HepG2 (cell line): ENCODE results near the gene CKMT2. TPM values are rescaled to one million over a fixed set of nuclear protein-coding genes. Genes with fewer than 3 reads are reported as not detected.
A peak's percentile ranks its signal among the peaks of the same experiment; 100 is the strongest.

Experiments used
- HES4 ChIP-seq: sonication (generic); formaldehyde crosslinking; IDR thresholded peaks from 2 replicates; pipeline ENCODE4 v1.9.0; 2021; ENCODE audit warnings: mild to moderate bottlenecking, missing genetic modification reagents, borderline replicate concordance
- NCOA5 ChIP-seq: sonication (generic); formaldehyde crosslinking; IDR thresholded peaks from 2 replicates; pipeline ENCODE4 v1.4.0; 2020; ENCODE audit warnings: missing genetic modification reagents
- POLR2G ChIP-seq: fragments of 200-400 bp; formaldehyde crosslinking; IDR thresholded peaks from 2 replicates; pipeline ENCODE4 v1.6.1; 2018; ENCODE audit warnings: mild to moderate bottlenecking, low read depth, low read length, moderate library complexity
- SRF ChIP-seq: IDR thresholded peaks from 2 replicates; pipeline ENCODE4 v1.6.1; 2011; ENCODE audit warnings: mild to moderate bottlenecking, low read depth, low read length, moderate library complexity
- TOPORS ChIP-seq: sonication (generic); formaldehyde crosslinking; IDR thresholded peaks from 2 replicates; pipeline ENCODE4 v1.8.0; 2023; ENCODE audit warnings: mild to moderate bottlenecking, missing genetic modification reagents
- ZFP36L1 ChIP-seq: sonication (generic); formaldehyde crosslinking; IDR thresholded peaks from 2 replicates; pipeline ENCODE4 v1.8.0; 2022; ENCODE audit warnings: mild to moderate bottlenecking, missing genetic modification reagents, moderate library complexity
- ZMYM3 ChIP-seq: sonication (generic); formaldehyde crosslinking; IDR thresholded peaks from 2 replicates; pipeline ENCODE4 v1.5.1; 2020; ENCODE audit warnings: mild to moderate bottlenecking, missing genetic modification reagents
- ZNF124 ChIP-seq: sonication (generic); formaldehyde crosslinking; IDR thresholded peaks from 2 replicates; pipeline ENCODE4 v1.4.0; 2020; ENCODE audit warnings: missing genetic modification reagents
- ZNF672 ChIP-seq: sonication (generic); formaldehyde crosslinking; IDR thresholded peaks from 2 replicates; pipeline ENCODE4 v1.8.1; 2022; ENCODE audit warnings: missing genetic modification reagents
- ZNF703 ChIP-seq: sonication (generic); formaldehyde crosslinking; IDR thresholded peaks from 2 replicates; pipeline ENCODE4 v1.5.1; 2020; ENCODE audit warnings: missing genetic modification reagents, mild to moderate bottlenecking, moderate library complexity, borderline replicate concordance
- ZNF768 ChIP-seq: sonication (generic); formaldehyde crosslinking; IDR thresholded peaks from 2 replicates; pipeline ENCODE4 v1.4.0; 2020; ENCODE audit warnings: missing genetic modification reagents
- ZSCAN25 ChIP-seq: sonication (generic); formaldehyde crosslinking; IDR thresholded peaks from 2 replicates; pipeline ENCODE4 v1.8.0; 2022; ENCODE audit warnings: mild to moderate bottlenecking, missing genetic modification reagents
- polyA plus RNA-seq, 8 experiments: library from polyadenylated mRNA; depleted of rRNA in 3 of 8; stranded (reverse) in 7 of 8; unstranded in 1 of 8; fragments of >200 nt; fragmentation: Illumina TruSeq in 4 of 8; extraction: Trizol in 4 of 8; gene quantifications; 2 replicates each; pipeline versions ENCODE4 v1.2.1 to v1.2.3, GENCODE V29; 2011 to 2016; ENCODE audit warnings: low read depth in 4 of 8, missing spikeins in 1 of 8, mixed read lengths in 1 of 8; ENCODE audit not compliant: insufficient read depth in 1 of 8
- total RNA-seq, 5 experiments: library from RNA; depleted of rRNA; stranded (reverse); fragments of >200 nt; fragmentation: Illumina TruSeq; extraction: Trizol; gene quantifications; 2 replicates each; pipeline ENCODE4 v1.2.3, GENCODE V29; 2016; ENCODE audit warnings: low read depth in 1 of 5
- TF ChIP-seq, protein P1 (sequence below): sonication (generic); formaldehyde crosslinking; IDR thresholded peaks from 2 replicates; pipeline ENCODE4 v1.4.0; 2020; ENCODE audit warnings: missing genetic modification reagents
- TF ChIP-seq, protein P2 (sequence below), 2 experiments: sonication (generic) in 1 of 2; formaldehyde crosslinking in 1 of 2; IDR thresholded peaks; 2 replicates each; pipeline versions ENCODE4 v1.4.0 to v1.6.1; 2016 to 2020; ENCODE audit warnings: borderline replicate concordance in 1 of 2, low read depth in 1 of 2, mild to moderate bottlenecking in 1 of 2, missing genetic modification reagents in 1 of 2
- TF ChIP-seq, protein P3 (sequence below): sonication (generic); formaldehyde crosslinking; IDR thresholded peaks from 2 replicates; pipeline ENCODE4 v1.8.1; 2023; ENCODE audit warnings: mild to moderate bottlenecking, inconsistent platforms, moderate library complexity, missing genetic modification reagents, borderline replicate concordance

Gene CKMT2
- total and polyA plus RNA-seq, 2 of the 13 experiments (the other 11 are each of a cell fraction or from before 2014, with no cell fraction given), result 1.2 to 8.8 TPM

DNA sequence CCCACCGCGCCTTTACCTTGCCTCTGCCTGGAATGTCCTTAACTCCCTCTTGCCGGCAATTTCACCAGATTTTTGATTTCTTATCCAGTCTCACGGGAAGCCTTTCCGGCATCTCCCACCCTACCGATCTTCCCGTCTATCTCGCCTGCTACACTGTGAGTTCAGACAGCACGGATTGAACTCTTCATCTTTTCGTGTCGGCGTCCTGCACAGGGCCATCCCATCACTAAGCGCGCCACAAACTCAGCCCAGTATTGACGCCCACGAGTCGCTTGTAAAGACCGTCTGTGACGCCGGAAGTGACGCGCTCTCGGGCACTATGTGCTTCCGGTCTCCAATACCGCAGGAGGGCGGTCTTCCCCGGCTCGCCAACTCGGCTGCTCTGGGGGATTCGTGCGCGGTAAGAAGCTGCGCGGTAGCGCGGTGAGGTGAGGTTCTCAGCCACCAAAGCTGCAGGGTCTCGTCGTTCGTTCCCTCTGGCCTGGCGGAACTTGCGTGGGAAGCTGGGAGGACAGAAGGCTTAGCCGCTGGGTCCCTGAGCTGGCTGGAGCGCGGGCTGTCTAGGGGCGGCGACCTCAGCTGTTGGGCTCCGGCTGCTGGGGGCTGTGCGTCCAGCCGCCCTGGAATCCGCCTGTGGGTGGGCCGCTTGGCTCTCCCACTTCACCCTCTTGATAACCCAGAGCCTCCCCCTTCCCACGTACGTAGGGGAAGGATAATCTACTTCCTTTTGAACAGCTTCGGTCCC, 68.3 kb downstream of the CKMT2 start, which contains the start of gene ZCCHC9 (continued):
- TF ChIP-seq, protein P1, sequence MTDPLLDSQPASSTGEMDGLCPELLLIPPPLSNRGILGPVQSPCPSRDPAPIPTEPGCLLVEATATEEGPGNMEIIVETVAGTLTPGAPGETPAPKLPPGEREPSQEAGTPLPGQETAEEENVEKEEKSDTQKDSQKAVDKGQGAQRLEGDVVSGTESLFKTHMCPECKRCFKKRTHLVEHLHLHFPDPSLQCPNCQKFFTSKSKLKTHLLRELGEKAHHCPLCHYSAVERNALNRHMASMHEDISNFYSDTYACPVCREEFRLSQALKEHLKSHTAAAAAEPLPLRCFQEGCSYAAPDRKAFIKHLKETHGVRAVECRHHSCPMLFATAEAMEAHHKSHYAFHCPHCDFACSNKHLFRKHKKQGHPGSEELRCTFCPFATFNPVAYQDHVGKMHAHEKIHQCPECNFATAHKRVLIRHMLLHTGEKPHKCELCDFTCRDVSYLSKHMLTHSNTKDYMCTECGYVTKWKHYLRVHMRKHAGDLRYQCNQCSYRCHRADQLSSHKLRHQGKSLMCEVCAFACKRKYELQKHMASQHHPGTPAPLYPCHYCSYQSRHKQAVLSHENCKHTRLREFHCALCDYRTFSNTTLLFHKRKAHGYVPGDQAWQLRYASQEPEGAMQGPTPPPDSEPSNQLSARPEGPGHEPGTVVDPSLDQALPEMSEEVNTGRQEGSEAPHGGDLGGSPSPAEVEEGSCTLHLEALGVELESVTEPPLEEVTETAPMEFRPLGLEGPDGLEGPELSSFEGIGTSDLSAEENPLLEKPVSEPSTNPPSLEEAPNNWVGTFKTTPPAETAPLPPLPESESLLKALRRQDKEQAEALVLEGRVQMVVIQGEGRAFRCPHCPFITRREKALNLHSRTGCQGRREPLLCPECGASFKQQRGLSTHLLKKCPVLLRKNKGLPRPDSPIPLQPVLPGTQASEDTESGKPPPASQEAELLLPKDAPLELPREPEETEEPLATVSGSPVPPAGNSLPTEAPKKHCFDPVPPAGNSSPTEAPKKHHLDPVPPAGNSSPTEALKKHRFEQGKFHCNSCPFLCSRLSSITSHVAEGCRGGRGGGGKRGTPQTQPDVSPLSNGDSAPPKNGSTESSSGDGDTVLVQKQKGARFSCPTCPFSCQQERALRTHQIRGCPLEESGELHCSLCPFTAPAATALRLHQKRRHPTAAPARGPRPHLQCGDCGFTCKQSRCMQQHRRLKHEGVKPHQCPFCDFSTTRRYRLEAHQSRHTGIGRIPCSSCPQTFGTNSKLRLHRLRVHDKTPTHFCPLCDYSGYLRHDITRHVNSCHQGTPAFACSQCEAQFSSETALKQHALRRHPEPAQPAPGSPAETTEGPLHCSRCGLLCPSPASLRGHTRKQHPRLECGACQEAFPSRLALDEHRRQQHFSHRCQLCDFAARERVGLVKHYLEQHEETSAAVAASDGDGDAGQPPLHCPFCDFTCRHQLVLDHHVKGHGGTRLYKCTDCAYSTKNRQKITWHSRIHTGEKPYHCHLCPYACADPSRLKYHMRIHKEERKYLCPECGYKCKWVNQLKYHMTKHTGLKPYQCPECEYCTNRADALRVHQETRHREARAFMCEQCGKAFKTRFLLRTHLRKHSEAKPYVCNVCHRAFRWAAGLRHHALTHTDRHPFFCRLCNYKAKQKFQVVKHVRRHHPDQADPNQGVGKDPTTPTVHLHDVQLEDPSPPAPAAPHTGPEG (CRISPR knock-in tag), result peak; percentile 27; the same call in 1 of the 2 replicates
- 0 out of 2 replicates have a peak, but pooled peaks have one; percentile 65 for TF ChIP-seq ZSCAN25 (CRISPR knock-in tag)
- no peak for TF ChIP-seq ZNF703 (CRISPR knock-in tag)
- TF ChIP-seq TOPORS, result peak; percentile 87
- TF ChIP-seq, protein P2, sequence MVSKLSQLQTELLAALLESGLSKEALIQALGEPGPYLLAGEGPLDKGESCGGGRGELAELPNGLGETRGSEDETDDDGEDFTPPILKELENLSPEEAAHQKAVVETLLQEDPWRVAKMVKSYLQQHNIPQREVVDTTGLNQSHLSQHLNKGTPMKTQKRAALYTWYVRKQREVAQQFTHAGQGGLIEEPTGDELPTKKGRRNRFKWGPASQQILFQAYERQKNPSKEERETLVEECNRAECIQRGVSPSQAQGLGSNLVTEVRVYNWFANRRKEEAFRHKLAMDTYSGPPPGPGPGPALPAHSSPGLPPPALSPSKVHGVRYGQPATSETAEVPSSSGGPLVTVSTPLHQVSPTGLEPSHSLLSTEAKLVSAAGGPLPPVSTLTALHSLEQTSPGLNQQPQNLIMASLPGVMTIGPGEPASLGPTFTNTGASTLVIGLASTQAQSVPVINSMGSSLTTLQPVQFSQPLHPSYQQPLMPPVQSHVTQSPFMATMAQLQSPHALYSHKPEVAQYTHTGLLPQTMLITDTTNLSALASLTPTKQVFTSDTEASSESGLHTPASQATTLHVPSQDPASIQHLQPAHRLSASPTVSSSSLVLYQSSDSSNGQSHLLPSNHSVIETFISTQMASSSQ (IDR thresholded peaks at IDR 0.05; ENCODE audit: low read depth), result no peak
- TF ChIP-seq, protein P2 (CRISPR knock-in tag; IDR thresholded peaks at IDR 0.05; ENCODE audit: borderline replicate concordance), result peak; percentile 85; the same call in 1 of the 2 replicates
- TF ChIP-seq ZNF672 (CRISPR knock-in tag), result no peak; the same call in 1 of the 2 replicates
- peak; percentile 97 for TF ChIP-seq POLR2G
- peak; percentile 66; the same call in 1 of the 2 replicates for TF ChIP-seq ZNF768 (CRISPR knock-in tag)
- TF ChIP-seq HES4 (CRISPR knock-in tag), result peak; percentile 23; the same call in 1 of the 2 replicates
- no peak for TF ChIP-seq SRF
- no peak for TF ChIP-seq NCOA5 (CRISPR knock-in tag)
- peak; percentile 89 for TF ChIP-seq ZNF124
- TF ChIP-seq, protein P3, sequence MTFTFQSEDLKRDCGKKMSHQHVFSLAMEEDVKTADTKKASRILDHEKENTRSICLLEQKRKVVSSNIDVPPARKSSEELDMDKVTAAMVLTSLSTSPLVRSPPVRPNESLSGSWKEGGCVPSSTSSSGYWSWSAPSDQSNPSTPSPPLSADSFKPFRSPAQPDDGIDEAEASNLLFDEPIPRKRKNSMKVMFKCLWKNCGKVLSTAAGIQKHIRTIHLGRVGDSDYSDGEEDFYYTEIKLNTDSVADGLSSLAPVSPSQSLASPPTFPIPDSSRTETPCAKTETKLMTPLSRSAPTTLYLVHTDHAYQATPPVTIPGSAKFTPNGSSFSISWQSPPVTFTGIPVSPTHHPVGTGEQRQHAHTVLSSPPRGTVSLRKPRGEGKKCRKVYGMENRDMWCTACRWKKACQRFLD, result peak; percentile 29
- peak; percentile 71; the same call in 1 of the 2 replicates for TF ChIP-seq ZMYM3 (CRISPR knock-in tag)
- TF ChIP-seq ZFP36L1 (CRISPR knock-in tag), result 0 out of 2 replicates have a peak, but pooled peaks have one; percentile 61
